Activated gamma-delta T cell (primary cell): ENCODE results near the gene PDE3B.
"Not testable (repeated sequence)": the region's sequence is repeated elsewhere in the genome, so short reads cannot be mapped to it uniquely, and the experiment has no call there.

Source experiments
- DNase-seq: peaks from one replicate; lab custom pipeline; 2025; lab: John Stamatoyannopoulos, UW
- total RNA-seq, 2 donors: gene quantifications; one replicate each; lab custom pipeline; 2026; lab: John Stamatoyannopoulos, UW

Gene PDE3B
- total RNA-seq, result 509 to 1,037 reads per million in 2 donors

DNA sequence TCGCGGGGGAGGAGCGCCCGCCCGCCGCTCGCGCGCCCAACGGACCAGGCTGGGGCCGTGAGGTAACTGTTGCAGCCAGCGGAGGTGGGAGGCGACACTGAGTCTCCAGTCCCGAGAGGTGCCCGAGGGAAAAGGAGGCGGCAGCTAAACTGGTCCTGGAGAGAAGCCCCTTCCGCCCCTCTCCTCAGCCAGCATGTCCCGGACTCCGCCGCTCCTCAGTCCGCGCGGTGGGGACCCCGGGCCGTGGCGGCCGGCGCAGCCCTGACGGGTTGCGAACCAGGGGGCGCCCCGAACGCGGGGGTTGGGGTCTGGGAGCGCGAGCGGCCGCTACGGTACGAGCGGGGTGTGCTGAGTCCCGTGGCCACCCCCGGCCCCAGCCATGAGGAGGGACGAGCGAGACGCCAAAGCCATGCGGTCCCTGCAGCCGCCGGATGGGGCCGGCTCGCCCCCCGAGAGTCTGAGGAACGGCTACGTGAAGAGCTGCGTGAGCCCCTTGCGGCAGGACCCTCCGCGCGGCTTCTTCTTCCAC, at the start of gene PDE3B:
PDE3B (plus strand) TSS at position 108 of the 529 bp plus-strand sequence; CDS start at position 380, 272 bp downstream.
- DNase-seq, result peak; percentile 59

DNA sequence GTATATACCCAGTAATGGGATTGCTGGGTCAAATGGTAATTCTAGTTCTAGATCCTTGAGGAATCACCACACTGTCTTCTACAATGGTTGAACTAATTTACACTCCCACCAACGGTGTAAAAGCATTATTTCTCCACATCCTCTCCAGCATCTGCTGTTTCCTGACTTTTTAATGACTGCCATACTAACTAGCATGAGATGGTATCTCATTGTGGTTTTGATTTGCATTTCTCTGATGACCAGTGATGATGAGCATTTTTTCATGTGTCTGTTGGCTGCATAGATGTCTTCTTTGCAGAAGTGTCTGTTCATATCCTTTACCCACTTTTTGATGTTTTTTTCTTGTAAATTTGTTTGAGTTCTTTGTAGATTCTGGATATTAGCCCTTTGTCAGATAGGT, 48.3 kb upstream of the PDE3B start:
- not testable (repeated sequence) for DNase-seq

DNA sequence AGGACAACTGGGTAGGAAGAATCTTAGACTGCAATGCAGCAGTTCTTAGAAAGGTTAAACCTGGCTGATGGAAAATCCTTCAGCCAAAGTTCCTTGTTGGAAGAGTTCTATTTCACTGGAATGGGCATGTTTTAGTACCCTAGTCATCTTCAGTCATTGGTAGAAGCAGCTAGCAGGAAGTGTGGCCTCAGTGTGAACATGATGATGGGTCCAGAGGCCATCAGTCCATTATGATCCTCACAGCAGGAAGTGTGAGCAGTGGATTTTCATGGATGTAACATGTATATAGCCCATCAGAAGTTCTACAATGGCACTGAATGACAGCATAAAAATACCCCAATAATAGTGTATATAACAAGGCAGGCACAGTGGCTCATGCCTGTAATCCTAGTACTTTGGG, 35.9 kb upstream of the PDE3B start:
- no peak for DNase-seq

DNA sequence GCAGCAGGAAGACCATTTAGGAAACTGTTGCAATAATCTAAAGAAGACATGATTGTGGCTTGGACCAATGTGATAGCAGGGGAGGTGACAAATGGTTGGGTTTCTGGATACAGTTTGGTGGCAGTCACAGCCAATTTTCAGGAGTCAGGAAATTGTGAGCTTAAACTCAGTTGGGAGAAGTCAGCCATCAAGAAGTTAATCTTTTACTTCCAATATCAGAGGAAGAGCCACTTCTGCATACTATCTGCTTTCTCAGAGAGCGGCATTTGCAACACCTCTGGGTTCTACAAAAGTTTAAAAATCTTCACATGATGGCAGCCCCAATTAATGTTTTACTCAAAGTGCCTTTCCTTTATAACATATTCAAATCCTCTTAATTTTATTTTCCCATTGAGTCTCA, 33.7 kb upstream of the PDE3B start:
- DNase-seq, result no peak

DNA sequence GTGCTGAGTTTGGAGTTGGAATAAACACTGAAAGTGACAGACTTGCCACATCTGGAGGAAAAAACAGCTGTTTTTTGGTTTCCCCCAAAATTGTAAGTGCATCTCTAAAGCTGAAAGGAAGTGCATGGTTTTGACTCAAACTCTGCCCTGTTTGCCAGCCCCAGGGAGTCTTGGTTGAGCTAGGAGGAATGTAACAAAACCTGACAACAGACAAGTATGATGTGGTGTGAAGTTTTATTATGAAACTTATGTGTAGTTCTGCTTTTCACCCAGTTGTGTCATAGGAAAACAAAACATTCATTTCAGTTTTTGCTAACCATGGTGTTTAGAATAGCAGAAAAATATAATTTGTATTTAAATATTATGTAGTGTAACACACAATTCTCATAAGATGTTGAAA, 31.7 kb upstream of the PDE3B start:
- DNase-seq, result no peak

DNA sequence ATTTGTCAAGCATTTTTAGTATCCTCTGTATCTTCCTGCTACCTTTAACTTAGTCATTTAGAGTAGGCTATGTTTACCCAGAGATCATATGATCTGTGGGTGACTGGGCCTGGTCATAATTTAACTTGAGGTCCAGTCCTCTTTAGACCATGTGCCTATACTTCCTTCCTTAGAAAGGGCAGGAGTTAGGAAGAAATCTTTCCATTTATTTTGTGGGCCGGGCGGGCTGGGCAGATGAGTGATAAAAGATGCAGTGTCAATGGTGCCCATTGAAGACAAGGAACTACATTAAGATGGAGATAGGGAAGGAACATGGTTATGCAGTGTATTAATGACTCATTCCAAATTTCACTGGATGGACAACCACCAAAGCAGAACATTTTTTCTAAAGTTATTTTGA, 30.9 kb upstream of the PDE3B start:
- DNase-seq, result no peak

DNA sequence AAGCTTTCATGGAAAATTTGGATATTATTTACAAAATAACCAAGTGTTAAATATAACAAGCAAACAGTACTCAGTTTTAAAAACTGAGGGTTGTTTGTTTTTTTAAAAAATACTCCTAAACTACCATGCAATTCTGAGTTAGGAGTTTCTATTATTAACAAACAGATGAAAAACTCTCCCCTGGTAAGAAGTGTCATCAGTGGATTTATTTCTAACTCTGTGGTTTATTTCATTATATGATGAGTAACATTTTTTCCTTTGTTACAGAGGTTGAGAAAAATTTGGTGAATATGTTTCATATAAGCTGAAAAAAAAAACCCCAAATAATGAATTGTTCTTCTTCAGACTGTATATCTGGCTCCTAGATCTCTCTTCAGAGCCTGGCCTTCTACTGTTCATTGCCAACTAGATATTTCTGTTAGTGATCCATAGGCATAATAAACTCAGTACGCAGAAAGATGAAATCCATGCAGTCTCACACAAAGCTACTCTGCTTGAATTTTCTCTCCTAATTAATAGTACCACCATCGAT, 29.4 kb upstream of the PDE3B start:
- DNase-seq, result no peak

DNA sequence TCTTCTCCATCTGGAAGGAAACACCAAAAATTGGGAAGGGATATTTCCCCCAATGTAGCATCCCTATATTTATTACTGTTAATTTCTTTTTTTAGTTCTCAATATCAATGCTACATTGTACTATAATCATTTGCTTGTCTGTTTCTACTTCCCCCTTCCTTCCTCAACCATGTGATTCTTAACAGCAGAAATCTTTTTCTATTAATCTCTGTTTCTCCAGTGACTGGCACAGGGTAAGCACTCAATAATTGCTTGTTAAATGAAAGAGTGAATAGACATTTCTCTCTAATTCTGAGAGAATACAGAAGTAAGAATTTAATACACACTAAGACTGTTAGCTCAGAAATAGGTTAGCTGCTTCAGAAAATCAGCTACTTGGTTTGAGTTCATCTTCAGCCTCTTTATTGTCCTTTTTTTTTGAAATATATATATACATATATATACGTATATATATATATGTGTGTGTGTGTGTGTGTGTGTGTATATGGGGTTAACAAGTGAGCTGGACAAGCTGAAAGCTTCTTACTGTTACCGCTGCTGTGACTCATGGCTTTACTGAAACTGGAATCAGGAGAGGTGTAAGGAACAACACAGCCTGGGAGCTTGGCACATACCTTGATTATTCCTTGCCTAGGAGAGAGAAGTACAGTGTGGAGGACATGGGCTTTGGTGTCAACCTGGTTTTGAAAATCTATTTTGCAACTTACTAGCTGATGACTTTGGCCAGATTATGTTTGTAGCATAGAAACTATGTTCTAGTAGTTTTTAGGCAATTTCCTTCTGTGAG, 26.2 kb upstream of the PDE3B start:
- no peak for DNase-seq

DNA sequence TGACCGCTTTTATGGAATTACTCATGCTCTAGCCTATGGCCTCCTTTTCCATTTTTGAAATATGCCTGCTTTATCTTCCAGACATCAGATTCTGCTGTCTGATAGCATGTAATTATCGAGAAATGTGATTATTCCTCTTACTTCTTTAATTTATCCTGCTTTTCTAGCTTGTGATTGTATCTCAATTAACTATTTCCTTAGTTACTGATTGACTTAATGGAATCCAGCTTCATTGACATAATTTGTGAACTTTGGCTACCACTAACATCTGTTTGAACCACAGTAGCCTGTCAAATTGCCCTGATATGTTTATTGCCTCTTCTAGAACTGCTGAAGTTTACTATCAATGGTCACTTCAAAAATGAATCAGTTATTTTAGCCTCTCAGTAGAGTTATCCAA, 25.5 kb upstream of the PDE3B start:
- DNase-seq, result no peak

DNA sequence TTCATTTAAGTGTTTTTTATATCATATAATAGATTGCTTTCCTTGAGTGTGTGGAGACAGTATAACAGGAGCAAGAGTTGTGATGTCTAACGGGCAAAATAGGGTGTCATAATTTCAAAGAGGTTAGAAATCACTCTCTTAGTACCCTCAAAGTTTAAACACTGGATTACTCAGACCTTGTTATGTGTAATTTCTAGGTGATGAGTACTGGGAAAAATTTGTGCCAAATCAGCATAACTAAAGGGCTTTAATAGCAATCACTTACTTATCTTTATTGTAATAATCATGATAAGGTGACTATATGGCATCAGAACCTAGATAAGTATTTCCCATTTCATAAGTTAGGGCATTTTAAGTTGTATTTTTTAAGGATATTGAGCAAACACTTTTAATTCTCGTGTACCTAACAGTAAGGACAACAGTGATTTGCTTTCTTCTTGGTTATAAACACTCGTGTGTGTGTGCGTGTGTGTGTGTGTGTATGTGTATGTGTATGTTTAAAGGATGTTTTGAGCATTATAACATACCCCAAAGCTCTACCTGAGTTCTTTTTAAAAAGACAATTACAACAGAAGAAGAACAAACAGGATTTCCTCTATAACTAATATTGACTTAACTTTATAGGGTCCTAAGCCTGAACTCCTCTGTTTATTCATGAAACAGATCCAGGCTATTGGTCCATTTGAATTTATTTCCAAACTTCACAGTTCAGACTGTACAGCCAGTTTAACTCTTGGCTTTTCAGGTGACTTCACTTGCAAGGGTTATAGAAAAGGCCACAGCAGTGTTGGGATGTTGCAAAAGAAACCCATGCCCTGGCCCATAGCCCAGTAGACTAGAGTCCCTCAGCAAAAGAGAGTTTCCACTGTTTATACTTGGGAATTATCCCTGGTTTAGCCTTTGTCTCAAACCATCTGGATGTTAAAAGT, 23.7 kb upstream of the PDE3B start:
- DNase-seq, result no peak

DNA sequence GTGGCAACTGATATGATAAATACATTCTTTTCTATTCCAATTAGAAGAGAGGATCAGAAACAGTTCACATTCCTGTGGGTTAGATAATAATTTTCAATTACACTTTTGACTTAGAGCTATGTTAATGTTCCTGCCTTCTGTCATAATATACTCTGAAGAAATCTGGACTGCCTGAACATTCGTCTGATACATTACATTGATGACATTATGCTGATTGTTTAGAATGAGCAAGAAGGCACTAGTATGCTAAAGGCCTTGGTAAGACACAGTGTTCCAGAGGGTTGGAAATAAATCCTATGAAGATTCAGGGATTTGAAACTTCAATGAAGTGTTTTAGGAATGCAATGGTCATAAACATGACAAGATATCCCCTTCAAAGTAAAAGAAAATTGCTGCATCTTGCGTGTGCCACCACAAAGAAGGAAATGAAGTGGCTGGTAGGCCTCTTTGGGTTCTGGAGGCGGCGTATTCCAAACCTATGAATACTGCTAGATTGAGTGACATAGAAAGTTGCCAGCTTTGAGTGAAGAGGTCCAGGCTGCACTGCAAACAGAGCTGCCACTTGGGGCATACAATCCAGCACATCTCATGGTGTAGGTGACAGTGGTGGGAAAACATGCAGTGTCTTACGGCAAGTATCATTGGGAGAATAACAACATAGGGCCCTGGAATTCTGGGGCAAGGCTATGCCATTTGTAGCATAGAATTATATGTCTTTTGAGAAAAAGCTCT, 21.2 kb upstream of the PDE3B start:
- DNase-seq, result no peak

DNA sequence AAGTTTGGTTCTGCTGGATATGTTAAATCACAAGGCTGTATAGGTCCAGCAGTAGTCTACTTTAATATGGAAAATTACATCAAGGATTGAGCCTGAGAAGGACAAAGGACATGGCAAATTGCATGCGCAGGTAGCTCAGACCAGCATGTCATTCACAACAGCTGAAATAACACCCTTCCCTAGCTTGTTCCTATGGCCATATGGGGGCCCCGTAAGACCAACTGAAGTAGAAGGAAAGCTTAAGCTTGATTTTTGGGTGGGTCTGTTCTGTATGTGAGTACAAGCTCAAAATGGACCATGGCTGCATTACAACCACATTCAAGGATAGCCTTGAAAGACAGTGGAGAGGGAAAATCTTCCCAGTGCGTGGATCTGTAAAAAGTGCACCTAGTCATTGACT, 20.6 kb upstream of the PDE3B start:
- no peak for DNase-seq

DNA sequence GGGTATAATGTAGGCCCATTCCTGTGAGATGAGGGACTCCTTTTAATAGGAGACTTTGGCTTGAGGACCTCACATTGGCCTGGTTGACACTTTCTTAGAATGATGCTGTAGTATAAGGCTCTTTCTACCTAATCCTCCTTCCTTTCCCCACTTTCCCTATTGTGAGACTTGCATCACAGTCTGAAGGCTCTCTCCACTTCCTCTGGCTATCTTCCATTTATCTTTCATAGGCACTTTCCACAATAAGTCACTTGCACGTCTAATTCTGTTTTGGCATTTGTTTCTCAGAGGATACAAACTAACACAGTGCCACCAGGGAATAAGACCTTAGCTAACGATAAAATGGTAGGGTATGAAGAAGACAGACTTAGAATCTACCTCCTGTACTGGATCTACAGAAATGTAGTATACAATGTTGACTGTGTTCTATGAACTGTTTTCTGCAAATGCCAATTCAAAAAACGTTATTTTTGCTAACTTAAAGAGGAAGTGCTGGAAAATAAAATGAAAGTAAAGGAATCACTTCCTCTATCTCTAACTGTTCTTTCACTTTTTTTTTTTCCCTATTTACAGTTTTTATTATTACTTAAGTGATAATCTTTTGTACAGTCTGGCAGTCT, 17.9 kb upstream of the PDE3B start:
- DNase-seq, result no peak

DNA sequence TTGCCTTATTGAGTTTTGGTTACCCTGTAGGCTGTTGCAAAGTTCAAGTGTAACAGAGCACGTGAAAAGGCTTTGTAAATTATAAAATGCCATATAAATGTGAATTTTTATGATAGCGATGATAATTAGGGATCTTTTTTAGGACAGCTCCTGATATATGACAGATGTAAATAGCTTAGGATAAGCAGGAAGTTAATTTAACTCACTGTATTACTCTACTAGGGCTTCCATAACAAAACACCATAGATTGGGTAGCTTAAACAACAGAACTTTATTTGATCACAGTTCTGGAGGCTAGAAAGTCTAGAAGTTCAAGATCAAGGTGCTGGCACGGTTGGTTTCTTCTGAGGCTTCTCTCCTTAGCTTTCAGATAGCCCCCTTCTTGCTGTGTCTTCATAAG, 17.0 kb upstream of the PDE3B start:
- DNase-seq, result no peak

DNA sequence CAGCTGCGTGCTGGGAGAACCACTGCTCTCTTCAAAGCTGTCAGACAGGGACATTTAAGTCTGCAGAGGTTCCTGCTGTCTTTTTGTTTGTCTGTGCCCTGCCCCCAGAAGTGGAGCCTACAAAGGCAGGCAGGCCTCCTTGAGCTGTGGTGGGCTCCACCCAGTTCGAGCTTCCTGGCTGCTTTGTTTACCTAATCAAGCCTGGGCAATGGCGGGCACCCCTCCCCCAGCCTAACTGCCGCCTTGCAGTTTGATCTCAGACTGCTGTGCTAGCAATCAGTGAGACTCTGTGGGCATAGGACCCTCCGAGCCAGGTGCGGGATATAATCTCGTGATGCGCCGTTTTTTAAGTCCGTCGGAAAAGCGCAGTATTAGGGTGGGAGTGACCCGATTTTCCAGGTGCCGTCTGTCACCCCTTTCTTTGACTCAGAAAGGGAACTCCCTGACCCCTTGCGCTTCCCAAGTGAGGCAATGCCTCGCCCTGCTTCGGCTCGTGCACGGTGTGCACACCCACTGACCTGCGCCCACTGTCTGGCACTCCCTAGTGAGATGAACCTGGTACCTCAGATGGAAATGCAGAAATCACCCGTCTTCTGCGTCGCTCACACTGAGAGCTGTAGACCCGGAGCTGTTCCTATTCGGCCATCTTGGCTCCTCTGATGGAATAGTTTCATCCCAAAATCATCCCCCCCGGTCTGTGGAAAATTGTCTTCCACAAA, 9.9 kb upstream of the PDE3B start:
- DNase-seq, result peak; percentile 12

DNA sequence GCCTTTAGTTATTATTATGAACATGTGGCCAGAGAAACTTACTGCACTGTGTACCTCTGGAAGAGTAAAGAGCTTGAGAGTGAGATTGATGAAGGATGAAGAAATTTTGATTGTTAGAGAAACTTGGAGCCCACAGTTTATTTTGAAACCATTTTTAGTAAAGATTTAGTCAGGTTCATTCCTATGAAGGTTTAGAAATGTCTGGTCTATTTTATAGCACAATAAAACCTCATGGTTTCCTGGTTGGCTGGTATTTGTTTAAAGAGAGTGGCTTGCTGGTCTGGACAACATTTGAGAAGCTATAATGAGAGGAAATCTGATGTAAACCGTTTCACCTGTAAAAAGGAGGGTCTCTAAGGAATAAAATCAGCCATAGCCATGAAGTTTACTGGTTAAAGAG, 8.8 kb upstream of the PDE3B start:
- no peak for DNase-seq

DNA sequence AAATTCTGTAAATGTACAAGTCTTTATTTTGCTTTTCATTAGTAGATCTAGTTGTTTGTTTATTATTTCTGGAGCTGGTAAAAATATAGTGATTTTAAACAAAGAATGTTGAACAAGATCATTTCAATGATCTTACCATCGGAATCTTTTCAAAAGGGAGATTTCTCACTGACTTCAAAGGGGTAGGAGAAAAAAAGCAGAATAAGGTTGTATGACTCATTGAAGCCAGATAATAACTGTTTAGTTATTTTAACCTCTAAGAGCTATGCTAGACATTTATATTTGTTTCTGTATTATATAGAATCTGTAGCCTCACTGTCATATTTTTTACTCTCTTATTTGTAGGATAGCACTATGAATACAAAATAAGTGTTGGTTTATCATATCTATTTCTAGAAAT, 8.1 kb upstream of the PDE3B start:
- no peak for DNase-seq

DNA sequence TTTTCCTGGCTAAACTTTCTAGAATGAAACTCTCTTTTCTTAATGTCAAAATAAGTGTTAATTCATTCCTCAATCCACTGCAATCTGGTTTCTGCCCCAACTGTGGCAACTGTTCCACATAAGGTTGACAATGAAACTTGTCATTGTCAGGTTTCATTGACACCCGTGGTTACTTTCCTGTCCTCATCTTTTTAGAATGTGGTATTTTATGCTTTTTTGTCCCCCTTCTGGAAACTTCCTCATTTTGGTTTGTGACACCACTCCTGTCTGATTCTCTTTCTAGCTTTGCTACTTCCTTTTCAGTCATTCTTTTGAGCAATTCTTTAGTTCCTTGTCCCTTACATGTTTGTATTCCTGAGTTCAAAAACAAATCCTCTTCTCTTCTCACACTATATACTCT, 7.5 kb upstream of the PDE3B start:
- DNase-seq, result no peak

DNA sequence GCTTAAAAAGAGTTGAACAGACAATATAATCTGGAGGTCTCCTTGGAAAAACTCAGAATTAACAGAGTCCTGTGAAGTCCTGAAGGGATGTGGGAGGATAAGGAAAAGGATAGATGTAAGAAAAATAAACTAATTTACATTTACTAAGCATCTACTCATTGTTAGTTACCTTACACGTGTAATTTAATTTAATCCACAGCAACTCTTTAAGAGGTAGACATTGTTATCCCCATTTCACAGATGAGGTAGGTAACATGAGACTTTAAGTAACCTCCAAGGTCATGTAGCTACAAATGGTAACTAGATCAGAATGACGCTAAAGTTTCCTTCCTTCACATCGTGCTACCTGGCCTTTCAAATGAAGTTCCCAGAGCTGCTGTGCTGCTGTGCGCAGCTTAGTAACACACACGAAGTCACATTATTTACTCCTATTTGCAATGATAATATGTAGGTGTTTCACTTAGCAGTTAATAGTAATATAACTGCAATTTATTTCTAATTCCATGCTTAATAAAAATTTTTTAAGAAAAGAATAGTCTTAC, 5.7 kb upstream of the PDE3B start:
- no peak for DNase-seq

DNA sequence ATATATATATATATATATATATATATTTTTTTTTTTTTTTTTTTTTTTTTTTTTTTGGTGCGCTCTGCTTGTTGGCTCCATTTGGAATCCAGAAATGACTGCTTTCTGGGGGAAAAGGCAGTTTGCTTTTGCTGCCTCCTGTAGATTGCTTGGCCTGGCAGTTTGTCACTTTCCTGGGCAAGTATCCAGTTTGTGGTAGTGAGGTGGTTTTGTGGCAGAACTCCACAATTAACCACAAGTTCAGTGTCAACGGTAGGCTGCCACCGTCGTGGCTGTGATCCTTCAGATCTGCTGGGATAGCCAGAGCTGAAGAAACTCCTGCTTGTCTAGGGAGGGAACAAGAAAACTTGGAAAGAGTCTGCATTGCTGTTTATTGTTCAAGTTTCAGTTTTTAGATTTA, 5.0 kb upstream of the PDE3B start:
- DNase-seq, result no peak
